Endothelial cell of umbilical vein (primary cell): ENCODE data around the gene ATXN10.

ENCODE experiments used
- POLR2A ChIP-seq: IDR thresholded peaks from 2 replicates; pipeline ENCODE4 v1.6.1; 2012; ENCODE audit warnings: low read depth, mild to moderate bottlenecking, control low read depth, low read length
- POLR2AphosphoS5 ChIP-seq: IDR thresholded peaks from 2 replicates; pipeline ENCODE4 v1.6.1; 2012; ENCODE audit warnings: low read depth, mild to moderate bottlenecking, control low read depth, low read length, moderate library complexity; ENCODE audit not compliant: insufficient read depth
- TF ChIP-seq, protein P1 (sequence below), 2 donors: IDR thresholded peaks; 1 replicate in 1 of 2; 2 replicates in 1 of 2; pipeline ENCODE4 v1.5.1; 2011; ENCODE audit warnings: low read length in 2 of 2, mild to moderate bottlenecking in 2 of 2, moderate library complexity in 2 of 2, control low read depth in 1 of 2, inconsistent platforms in 1 of 2, low read depth in 1 of 2; ENCODE audit not compliant: insufficient read depth in 1 of 2; ENCODE audit errors: extremely low read depth in 1 of 2

DNA sequence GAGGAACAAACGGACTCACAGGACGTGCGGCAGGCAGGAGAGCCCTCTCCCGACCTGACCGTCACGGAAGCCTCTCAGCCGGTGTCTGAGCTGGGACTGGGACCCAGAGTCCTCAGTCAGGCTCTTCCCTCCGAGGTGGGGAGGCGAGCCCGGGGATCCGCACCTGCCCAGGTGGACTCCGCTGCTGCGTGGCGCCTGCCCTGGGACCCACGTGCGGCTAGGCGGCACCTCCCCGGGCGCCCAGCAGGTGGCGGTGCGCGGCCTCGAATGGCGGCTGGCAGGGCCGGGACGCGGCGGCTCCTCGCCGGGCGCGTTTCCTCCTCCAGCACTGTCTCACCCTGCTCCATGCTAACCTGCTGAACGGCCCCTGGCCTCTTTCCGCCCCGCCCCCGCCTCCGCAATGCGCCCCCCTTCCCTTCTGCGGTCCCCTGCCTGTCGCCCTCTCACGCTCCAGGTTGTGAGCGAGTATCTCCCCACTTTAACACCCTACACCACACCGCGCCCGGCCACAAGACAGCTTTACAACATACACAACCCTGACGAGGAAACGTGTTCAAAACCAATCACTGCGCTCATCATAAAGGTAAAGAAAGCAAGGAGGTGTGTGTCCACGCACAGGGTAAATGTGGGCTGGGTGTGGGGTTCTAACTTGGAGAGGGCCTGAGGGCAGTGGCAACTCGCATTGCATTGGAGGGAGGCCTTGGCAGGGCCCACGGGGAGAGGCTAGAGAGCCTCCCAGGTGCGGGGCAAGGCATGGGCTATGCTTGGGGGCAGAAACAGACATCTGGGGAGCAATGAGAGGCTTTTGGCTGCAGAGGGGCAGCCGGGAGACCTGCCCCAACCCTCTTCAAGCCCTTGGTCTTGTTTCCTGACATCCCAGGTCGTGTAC lies 25.9 kb upstream of the ATXN10 start:
- TF ChIP-seq, protein P1, sequence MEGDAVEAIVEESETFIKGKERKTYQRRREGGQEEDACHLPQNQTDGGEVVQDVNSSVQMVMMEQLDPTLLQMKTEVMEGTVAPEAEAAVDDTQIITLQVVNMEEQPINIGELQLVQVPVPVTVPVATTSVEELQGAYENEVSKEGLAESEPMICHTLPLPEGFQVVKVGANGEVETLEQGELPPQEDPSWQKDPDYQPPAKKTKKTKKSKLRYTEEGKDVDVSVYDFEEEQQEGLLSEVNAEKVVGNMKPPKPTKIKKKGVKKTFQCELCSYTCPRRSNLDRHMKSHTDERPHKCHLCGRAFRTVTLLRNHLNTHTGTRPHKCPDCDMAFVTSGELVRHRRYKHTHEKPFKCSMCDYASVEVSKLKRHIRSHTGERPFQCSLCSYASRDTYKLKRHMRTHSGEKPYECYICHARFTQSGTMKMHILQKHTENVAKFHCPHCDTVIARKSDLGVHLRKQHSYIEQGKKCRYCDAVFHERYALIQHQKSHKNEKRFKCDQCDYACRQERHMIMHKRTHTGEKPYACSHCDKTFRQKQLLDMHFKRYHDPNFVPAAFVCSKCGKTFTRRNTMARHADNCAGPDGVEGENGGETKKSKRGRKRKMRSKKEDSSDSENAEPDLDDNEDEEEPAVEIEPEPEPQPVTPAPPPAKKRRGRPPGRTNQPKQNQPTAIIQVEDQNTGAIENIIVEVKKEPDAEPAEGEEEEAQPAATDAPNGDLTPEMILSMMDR (IDR thresholded peaks at IDR 0.05; ENCODE audit: extremely low read depth in 1 of 2, insufficient read depth in 1 of 2, low read depth in 1 of 2, low read length in 2 of 2), result peak; percentile 84 to 91
- no peak for TF ChIP-seq POLR2AphosphoS5
- TF ChIP-seq POLR2A, result no peak
